ENCODE measurements around the gene POGLUT3. TPM values are rescaled to one million over a fixed set of nuclear protein-coding genes. Genes with fewer than 3 reads are reported as not detected.

The POGLUT3 gene
- total RNA-seq, 4 donors from 2014 or later = 21.7 to 33.5 (median 29.2) TPM

- H3K4me3 ChIP-seq = no peak overlapping the region
- H3K27me3 ChIP-seq = no peaks in the 10 kb centered on the region
- H3K4me1 ChIP-seq = peaks cover 0 to 18% (median 0%) of the 10 kb centered on the region in 3 donors
- H3K27ac ChIP-seq = peak overlapping the region in 1 of 4 donors; percentile 99
- 34 to 35% methylated on average over 4 to 5 of the region's 5 CpGs for WGBS, 2 donors (ENCODE audit: low coverage in 1 of 2)
- H3K9me3 ChIP-seq = no peaks in the 10 kb centered on the region
- TF ChIP-seq POLR2A (IDR thresholded peaks at IDR 0.05) (no peak), POLR2AphosphoS5 (IDR thresholded peaks at IDR 0.05) (peak; percentile 11)
- no peaks in the 10 kb centered on the region for H3K36me3 ChIP-seq
- no peak for ATAC-seq
Measured at GRCh38 chr11:108501396-108501795, 3.2 kb upstream of the POGLUT3 start.

GRCh38 chr11:108500721-108501120 is 2.5 kb upstream of the POGLUT3 start:
- no peaks in the 10 kb centered on the region for H3K9me3 ChIP-seq
- peak overlapping the region in 1 of 4 donors; percentile 99 for H3K27ac ChIP-seq
- no peak for ATAC-seq

GRCh38 chr11:108500169-108500568 is 2.0 kb upstream of the POGLUT3 start:
- H3K9me3 ChIP-seq = no peaks in the 10 kb centered on the region
- H3K27me3 ChIP-seq = no peaks in the 10 kb centered on the region
- H3K27ac ChIP-seq = peak overlapping the region in 1 of 4 donors; percentile 99
- peaks cover 0 to 24% (median 0%) of the 10 kb centered on the region in 3 donors for H3K4me1 ChIP-seq
- TF ChIP-seq POLR2A (IDR thresholded peaks at IDR 0.05) = no peak
- TF ChIP-seq EP300 (IDR thresholded peaks at IDR 0.05) = no peak
- TF ChIP-seq POLR2AphosphoS5 (IDR thresholded peaks at IDR 0.05) = no peak
- H3K4me3 ChIP-seq = no peak overlapping the region
- H3K36me3 ChIP-seq = peaks cover 0 to 2% of the 10 kb centered on the region in 2 donors
- 82 to 88% methylated on average over 4 of the region's 4 CpGs for WGBS, 2 donors (ENCODE audit: low coverage in 1 of 2)
- no peak for ATAC-seq

More at GRCh38 chr11:108500721-108501120, 2.5 kb upstream of the POGLUT3 start:
- no peaks in the 10 kb centered on the region for H3K36me3 ChIP-seq
- peaks cover 0 to 24% (median 0%) of the 10 kb centered on the region in 3 donors for H3K4me1 ChIP-seq
- 20 to 51% methylated on average over 1 to 2 of the region's 2 CpGs for WGBS, 2 donors (ENCODE audit: low coverage in 1 of 2)
- no peak overlapping the region for H3K4me3 ChIP-seq
- no peaks in the 10 kb centered on the region for H3K27me3 ChIP-seq
- TF ChIP-seq POLR2A (IDR thresholded peaks at IDR 0.05) = no peak
- no peak for TF ChIP-seq POLR2AphosphoS5 (IDR thresholded peaks at IDR 0.05)
- TF ChIP-seq EP300 (IDR thresholded peaks at IDR 0.05) = no peak
- TF ChIP-seq CTCF (IDR thresholded peaks at IDR 0.05) = no peak

- Histone ChIP-seq H3K27ac (peak overlapping the region; percentile 92 to 99 (median 95)), H3K36me3 (peaks cover 0 to 6% of the 10 kb centered on the region in 2 donors), H3K27me3 (no peaks in the 10 kb centered on the region), H3K4me1 (peaks cover 0 to 24% (median 0%) of the 10 kb centered on the region in 3 donors), H3K4me3 (peak overlapping the region; percentile 76 to 91), H3K9me3 (no peaks in the 10 kb centered on the region)
- WGBS, 2 donors (ENCODE audit: low coverage in 1 of 2) = 44 to 47% methylated on average over 11 to 15 of the region's 29 CpGs
- no peak for ATAC-seq
- TF ChIP-seq POLR2AphosphoS5 (IDR thresholded peaks at IDR 0.05) = no peak
- no peak for TF ChIP-seq EP300 (IDR thresholded peaks at IDR 0.05)
- TF ChIP-seq POLR2A (IDR thresholded peaks at IDR 0.05) = no peak
- TF ChIP-seq CTCF (IDR thresholded peaks at IDR 0.05) = no peak
Measured at GRCh38 chr11:108498816-108499408, 728 bp upstream of the POGLUT3 start.

- ATAC-seq = peak; percentile 97
Measured at GRCh38 chr11:108497317-108498045, 703 bp downstream of the POGLUT3 start.

GRCh38 chr11:108496643-108497256 is 1.4 kb downstream of the POGLUT3 start:
- no peaks in the 10 kb centered on the region for H3K27me3 ChIP-seq
- ATAC-seq = no peak
- H3K36me3 ChIP-seq = peaks cover 0 to 6% of the 10 kb centered on the region in 2 donors
- peaks cover 0 to 22% (median 0%) of the 10 kb centered on the region in 3 donors for H3K4me1 ChIP-seq
- WGBS, 2 donors (ENCODE audit: low coverage in 1 of 2) = 73 to 77% methylated on average over 6 to 7 of the region's 7 CpGs
- peak overlapping the region; percentile 76 to 91 for H3K4me3 ChIP-seq
- H3K27ac ChIP-seq = peak overlapping the region; percentile 92 to 99 (median 95)
- H3K9me3 ChIP-seq = no peaks in the 10 kb centered on the region
- TF ChIP-seq EP300 (IDR thresholded peaks at IDR 0.05) = no peak
- TF ChIP-seq POLR2AphosphoS5 (IDR thresholded peaks at IDR 0.05) = no peak
- TF ChIP-seq CTCF (IDR thresholded peaks at IDR 0.05) = no peak
- no peak for TF ChIP-seq POLR2A (IDR thresholded peaks at IDR 0.05)

More at GRCh38 chr11:108497317-108498045, 703 bp downstream of the POGLUT3 start:
- TF ChIP-seq POLR2A (IDR thresholded peaks at IDR 0.05) = peak; percentile 56 to 69
- no peak for TF ChIP-seq EP300 (IDR thresholded peaks at IDR 0.05)
- TF ChIP-seq POLR2AphosphoS5 (IDR thresholded peaks at IDR 0.05) = peak; percentile 97
- Histone ChIP-seq H3K27me3 (no peaks in the 10 kb centered on the region), H3K9me3 (no peaks in the 10 kb centered on the region), H3K4me3 (peak overlapping the region; percentile 76 to 91), H3K27ac (peak overlapping the region; percentile 92 to 99 (median 95)), H3K36me3 (peaks cover 0 to 6% of the 10 kb centered on the region in 2 donors), H3K4me1 (peaks cover 0 to 24% (median 0%) of the 10 kb centered on the region in 3 donors)
- 0% methylated on average over 14 to 21 of the region's 30 CpGs for WGBS, 2 donors (ENCODE audit: low coverage in 1 of 2)

Data from gastroesophageal sphincter (tissue), 4 donors.